Neural crest cell (in vitro differentiated cells): ENCODE data around the gene HP1BP3. TPM values are rescaled to one million over a fixed set of nuclear protein-coding genes. Genes with fewer than 3 reads are reported as not detected.
A peak's percentile ranks its signal among the peaks of the same experiment; 100 is the strongest.

Experiments used
- DNase-seq: peaks from one replicate; pipeline ENCODE4 v3.0.0; 2021; ENCODE audit warnings: low read depth, mixed read lengths, low spot score
- H3K27ac Mint-ChIP-seq: one replicate; pipeline ENCODE4 v1.8.0; 2021; ENCODE audit warnings: mild to moderate bottlenecking, mixed read lengths; ENCODE audit not compliant: unreplicated experiment
- H3K27me3 Mint-ChIP-seq: 2 replicates; pipeline ENCODE4 v1.8.0; 2021; ENCODE audit warnings: low read depth, mild to moderate bottlenecking, mixed read lengths
- H3K36me3 Mint-ChIP-seq: 2 replicates; pipeline ENCODE4 v1.8.0; 2021; ENCODE audit warnings: low read depth, mild to moderate bottlenecking, mixed read lengths
- H3K4me1 Mint-ChIP-seq: 2 replicates; pipeline ENCODE4 v1.8.0; 2021; ENCODE audit warnings: mixed read lengths
- H3K4me3 Mint-ChIP-seq: one replicate; pipeline ENCODE4 v1.8.0; 2021; ENCODE audit warnings: mild to moderate bottlenecking, mixed read lengths
- H3K9me3 Mint-ChIP-seq: 2 replicates; pipeline ENCODE4 v1.8.0; 2021; ENCODE audit warnings: mixed read lengths
- total RNA-seq: library from RNA; stranded (reverse); gene quantifications from 2 replicates; pipeline ENCODE4 v1.2.1, GENCODE V29; 2021
- TF ChIP-seq, protein P1 (sequence below): fragments of 200-600 bp; sonication (generic); conservative IDR thresholded peaks from 2 replicates; pipeline ENCODE4 v1.5.0; 2021; ENCODE audit warnings: antibody characterized with exemption, mild to moderate bottlenecking

HP1BP3 gene
- total RNA-seq, 1 donor from 2014 or later = 303 TPM

DNA sequence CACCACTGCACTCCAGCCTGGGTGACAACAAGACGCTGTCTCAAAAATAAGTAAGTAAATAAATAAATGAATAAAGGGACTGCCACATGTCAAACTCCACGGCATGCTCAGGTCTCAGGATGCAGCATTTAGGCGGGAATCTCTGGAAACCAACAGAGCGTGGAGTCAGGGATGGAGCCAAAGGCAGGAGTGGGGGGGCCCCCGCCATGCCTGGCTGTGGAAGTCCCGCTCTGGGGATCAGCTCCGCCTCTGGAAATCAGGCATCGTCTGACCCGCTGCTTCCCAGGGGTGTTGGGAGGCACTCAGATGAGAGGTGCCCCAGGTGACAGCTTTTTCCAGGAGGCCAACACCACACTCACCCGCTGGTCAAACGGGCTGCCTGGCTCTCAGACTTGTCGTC, 89.5 kb downstream of the HP1BP3 start:
- no peak for DNase-seq
- Mint-ChIP-seq H3K27ac (no peak overlapping the region), H3K27me3 (no peaks in the 10 kb centered on the region), H3K9me3 (no peaks in the 10 kb centered on the region), H3K4me1 (peaks cover 13% of the 10 kb centered on the region), H3K4me3 (no peak overlapping the region), H3K36me3 (no peaks in the 10 kb centered on the region)
- TF ChIP-seq, protein P1, sequence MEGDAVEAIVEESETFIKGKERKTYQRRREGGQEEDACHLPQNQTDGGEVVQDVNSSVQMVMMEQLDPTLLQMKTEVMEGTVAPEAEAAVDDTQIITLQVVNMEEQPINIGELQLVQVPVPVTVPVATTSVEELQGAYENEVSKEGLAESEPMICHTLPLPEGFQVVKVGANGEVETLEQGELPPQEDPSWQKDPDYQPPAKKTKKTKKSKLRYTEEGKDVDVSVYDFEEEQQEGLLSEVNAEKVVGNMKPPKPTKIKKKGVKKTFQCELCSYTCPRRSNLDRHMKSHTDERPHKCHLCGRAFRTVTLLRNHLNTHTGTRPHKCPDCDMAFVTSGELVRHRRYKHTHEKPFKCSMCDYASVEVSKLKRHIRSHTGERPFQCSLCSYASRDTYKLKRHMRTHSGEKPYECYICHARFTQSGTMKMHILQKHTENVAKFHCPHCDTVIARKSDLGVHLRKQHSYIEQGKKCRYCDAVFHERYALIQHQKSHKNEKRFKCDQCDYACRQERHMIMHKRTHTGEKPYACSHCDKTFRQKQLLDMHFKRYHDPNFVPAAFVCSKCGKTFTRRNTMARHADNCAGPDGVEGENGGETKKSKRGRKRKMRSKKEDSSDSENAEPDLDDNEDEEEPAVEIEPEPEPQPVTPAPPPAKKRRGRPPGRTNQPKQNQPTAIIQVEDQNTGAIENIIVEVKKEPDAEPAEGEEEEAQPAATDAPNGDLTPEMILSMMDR = no peak

DNA sequence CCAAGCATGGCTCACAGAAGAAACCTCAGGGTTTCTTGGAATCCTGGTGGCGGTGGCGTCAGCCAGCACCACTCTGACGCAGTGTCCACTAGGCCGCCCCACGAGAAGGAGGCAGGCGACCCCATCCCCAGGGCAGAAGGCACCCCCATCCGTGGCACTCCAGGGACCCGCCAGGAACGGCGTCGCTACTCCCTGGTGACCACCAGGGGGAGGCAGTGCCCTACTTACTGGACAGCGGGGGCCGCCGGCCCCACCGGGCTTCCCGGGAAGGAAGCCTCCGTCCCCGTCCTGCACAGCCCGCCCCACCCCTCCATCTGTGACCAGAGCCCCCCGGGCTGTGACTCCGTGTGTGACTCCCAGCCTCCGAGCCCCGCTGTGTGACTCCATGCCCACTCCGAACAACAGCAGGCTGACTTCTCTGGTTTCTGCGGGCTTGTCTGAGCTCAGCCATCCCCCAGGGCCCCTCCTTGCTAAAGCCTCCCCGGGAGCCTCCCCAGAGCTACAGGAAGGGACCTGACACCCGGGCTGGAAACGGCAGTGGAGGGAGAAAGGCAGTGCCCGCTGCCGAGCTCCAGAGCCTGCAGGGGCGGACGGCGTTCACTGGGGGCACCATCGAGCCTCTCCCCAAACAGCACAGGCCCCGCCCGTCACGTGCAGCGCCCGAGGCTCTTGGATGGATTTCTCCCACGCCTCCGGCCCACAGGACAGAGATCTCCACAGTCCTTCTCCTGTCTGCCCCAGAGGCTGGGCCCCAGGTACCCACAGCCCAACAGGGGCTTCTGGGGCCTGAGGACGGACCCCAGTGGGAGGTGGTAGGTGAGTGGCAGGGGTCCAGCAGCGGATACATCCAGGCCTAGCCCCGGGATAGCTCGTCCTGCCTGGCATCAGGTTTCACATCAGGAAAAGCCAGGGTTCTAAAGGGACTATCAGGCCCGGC, 90.4 kb downstream of the HP1BP3 start:
- TF ChIP-seq, protein P1 = peak; percentile 99
- H3K36me3 Mint-ChIP-seq = no peaks in the 10 kb centered on the region
- DNase-seq = peak; percentile 91
- H3K4me3 Mint-ChIP-seq = peak overlapping the region; percentile 87
- peaks cover 12% of the 10 kb centered on the region for H3K4me1 Mint-ChIP-seq
- no peaks in the 10 kb centered on the region for H3K9me3 Mint-ChIP-seq
- no peaks in the 10 kb centered on the region for H3K27me3 Mint-ChIP-seq
- H3K27ac Mint-ChIP-seq = peak overlapping the region; percentile 84

DNA sequence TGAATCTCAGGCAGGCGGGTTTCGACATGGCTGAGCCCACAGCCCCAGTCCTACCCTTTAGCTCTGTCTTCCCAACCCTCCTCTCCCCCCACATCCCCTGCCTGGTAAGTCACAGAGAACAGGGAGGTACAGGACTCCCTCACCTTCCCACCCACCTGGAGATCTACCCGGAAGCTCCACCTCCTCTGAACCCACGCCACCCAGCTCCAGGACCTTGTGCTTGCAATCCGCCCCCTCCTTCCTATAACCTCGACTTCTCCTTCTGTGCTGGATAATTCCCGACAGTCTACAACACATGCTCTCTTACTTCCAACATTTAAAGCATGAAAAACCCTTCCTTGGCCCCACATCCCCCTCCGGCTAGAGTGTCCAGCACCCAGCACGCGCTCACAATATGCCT, 91.6 kb downstream of the HP1BP3 start:
- TF ChIP-seq, protein P1 = no peak
- H3K36me3 Mint-ChIP-seq = no peaks in the 10 kb centered on the region
- H3K27me3 Mint-ChIP-seq = no peaks in the 10 kb centered on the region
- DNase-seq = no peak
- no peak overlapping the region for H3K4me3 Mint-ChIP-seq
- peaks cover 12% of the 10 kb centered on the region for H3K4me1 Mint-ChIP-seq
- no peaks in the 10 kb centered on the region for H3K9me3 Mint-ChIP-seq
- no peak overlapping the region for H3K27ac Mint-ChIP-seq

DNA sequence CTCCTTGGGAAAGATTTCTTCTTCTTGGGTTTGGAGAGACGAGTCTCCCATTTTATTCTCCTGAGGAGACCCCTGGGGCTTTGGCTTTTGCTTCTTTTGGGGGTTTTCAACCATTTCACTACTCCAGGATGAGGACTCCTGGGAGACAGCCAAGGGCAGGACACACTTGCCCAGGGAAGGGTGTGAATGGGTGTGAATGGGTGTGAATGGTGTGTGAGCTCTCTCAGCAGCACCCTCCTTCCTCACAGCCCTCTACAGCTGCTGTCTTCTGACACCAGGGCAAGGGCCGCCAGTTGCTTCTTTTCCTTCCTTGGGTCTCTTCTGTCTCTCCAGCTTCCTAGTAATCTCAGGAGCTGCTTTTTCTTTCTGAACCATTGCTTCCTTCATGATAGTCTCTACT, 93.5 kb downstream of the HP1BP3 start:
- no peaks in the 10 kb centered on the region for H3K27me3 Mint-ChIP-seq
- TF ChIP-seq, protein P1 = no peak
- no peak for DNase-seq
- H3K4me1 Mint-ChIP-seq = peaks cover 12% of the 10 kb centered on the region
- H3K27ac Mint-ChIP-seq = no peak overlapping the region
- H3K4me3 Mint-ChIP-seq = no peak overlapping the region
- no peaks in the 10 kb centered on the region for H3K9me3 Mint-ChIP-seq
- no peaks in the 10 kb centered on the region for H3K36me3 Mint-ChIP-seq

Other genes with a start within 250 kb of the HP1BP3 start
- gene FAM43B, start 234.7 kb downstream of the HP1BP3 start, total RNA-seq = 0.59 and 0.75 TPM in 2 replicates
- gene CDA, start 198.2 kb downstream of the HP1BP3 start, total RNA-seq = not detected in 2 replicates
- gene PINK1, start 153.8 kb downstream of the HP1BP3 start, total RNA-seq = 14.0 and 16.5 TPM in 2 replicates
- 175 and 179 TPM in 2 replicates for gene DDOST, start 125.9 kb downstream of the HP1BP3 start, total RNA-seq
- gene KIF17, start 69.3 kb downstream of the HP1BP3 start, total RNA-seq = 1.1 and 1.6 TPM in 2 replicates
- 3.2 TPM in 2 replicates for gene SH2D5, start 54.6 kb downstream of the HP1BP3 start, total RNA-seq